ENCODE measurements around the gene NOTO. TPM values are rescaled to one million over a fixed set of nuclear protein-coding genes. Genes with fewer than 3 reads are reported as not detected.

Gene NOTO
- total RNA-seq, 1 experiment from 2014 or later: not detected

DNA sequence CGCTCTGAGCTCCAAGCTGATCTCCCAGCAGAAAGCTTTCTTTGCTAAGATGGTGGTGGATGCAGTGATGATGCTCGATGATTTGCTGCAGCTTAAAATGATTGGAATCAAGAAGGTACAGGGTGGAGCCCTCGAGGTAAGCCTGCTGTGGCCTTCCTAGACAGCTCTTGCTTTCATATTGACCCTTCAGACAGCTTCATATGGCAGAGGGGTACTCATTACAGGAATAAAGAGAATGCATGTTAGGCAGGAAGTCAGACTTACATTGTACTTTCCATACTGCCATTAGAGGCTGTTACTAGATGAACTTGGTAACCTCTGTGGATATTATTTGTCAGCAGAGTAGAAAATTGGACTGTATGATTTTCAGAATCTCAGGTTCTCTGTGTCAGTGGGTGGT lies 42.2 kb downstream of the NOTO start:
- Histone ChIP-seq H3K9ac (ENCODE audit: low read length) (no peak overlapping the region), H3K9me3 (ENCODE audit: low read length) (no peaks in the 10 kb centered on the region), H3K36me3 (ENCODE audit: insufficient read depth, low read length) (peaks cover 86% of the 10 kb centered on the region), H3K9me2 (replicated peaks; ENCODE audit: insufficient read depth, low read length) (no peaks in the 10 kb centered on the region), H4K20me1 (ENCODE audit: insufficient read depth, low read depth, low read length) (peaks cover 72% of the 10 kb centered on the region), H3K27ac (ENCODE audit: low read length) (no peak overlapping the region), H3K27me3 (ENCODE audit: low read length) (no peaks in the 10 kb centered on the region), H3K4me1 (ENCODE audit: low read length) (no peaks in the 10 kb centered on the region), H3K4me2 (ENCODE audit: low read depth, low read length, poor library complexity, severe bottlenecking) (no peak overlapping the region), H3K4me3 (ENCODE audit: low read length) (no peak overlapping the region), H3K79me2 (ENCODE audit: low read length) (peaks cover 68% of the 10 kb centered on the region), H2AFZ (ENCODE audit: low read length) (no peak overlapping the region)
- no peak for DNase-seq

DNA sequence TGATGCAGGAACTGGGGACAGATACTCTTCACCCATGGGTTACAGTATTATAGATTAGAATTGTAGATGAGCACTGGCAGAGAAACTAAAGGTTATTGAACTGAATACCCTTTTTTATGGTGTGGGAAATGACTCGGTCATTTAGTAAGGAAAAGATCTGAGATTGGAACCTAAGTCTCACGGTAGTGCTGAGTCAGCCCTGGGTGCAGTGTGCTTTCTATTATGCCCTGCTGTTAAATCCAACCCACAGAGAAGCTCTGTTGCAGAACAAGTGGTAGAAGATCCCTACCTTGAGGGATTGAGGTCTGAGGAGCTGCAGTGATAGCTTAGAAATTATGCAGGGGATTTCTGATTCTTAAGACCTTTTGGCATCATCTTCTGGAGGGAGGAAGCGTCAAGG lies 44.5 kb downstream of the NOTO start:
- Histone ChIP-seq H4K20me1 (ENCODE audit: insufficient read depth, low read depth, low read length) (peaks cover 64% of the 10 kb centered on the region), H2AFZ (ENCODE audit: low read length) (no peak overlapping the region), H3K4me2 (ENCODE audit: low read depth, low read length, poor library complexity, severe bottlenecking) (no peak overlapping the region), H3K36me3 (ENCODE audit: insufficient read depth, low read length) (peaks cover 83% of the 10 kb centered on the region), H3K27me3 (ENCODE audit: low read length) (no peaks in the 10 kb centered on the region), H3K9ac (ENCODE audit: low read length) (no peak overlapping the region), H3K27ac (ENCODE audit: low read length) (no peak overlapping the region), H3K4me3 (ENCODE audit: low read length) (no peak overlapping the region), H3K79me2 (ENCODE audit: low read length) (peaks cover 47% of the 10 kb centered on the region), H3K4me1 (ENCODE audit: low read length) (no peaks in the 10 kb centered on the region), H3K9me3 (ENCODE audit: low read length) (no peaks in the 10 kb centered on the region), H3K9me2 (replicated peaks; ENCODE audit: insufficient read depth, low read length) (no peaks in the 10 kb centered on the region)
- no peak for DNase-seq

DNA sequence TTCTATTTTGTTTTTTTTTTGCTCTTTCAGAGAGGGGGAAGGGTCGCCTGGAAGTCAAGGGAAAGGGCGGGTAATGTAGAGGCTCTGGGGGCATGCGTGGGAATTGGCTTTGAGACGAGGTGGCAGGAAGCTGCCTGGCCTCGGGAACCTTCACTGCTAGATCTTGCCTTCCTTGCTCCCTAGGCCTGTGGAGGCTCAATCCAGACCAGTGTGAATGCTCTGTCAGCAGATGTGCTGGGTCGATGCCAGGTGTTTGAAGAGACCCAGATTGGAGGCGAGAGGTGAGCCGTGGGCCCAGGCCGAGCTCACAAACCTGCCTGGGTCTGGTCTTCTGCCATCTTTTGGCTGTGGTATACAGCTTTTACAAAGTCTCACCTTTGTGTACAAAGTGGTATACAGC lies 47.3 kb downstream of the NOTO start:
- H3K9ac ChIP-seq (ENCODE audit: low read length): no peak overlapping the region
- H3K4me1 ChIP-seq (ENCODE audit: low read length): no peaks in the 10 kb centered on the region
- H4K20me1 ChIP-seq (ENCODE audit: insufficient read depth, low read depth, low read length): peaks cover 54% of the 10 kb centered on the region
- peaks cover 81% of the 10 kb centered on the region for H3K36me3 ChIP-seq (ENCODE audit: insufficient read depth, low read length)
- no peak overlapping the region for H3K4me3 ChIP-seq (ENCODE audit: low read length)
- peaks cover 26% of the 10 kb centered on the region for H3K79me2 ChIP-seq (ENCODE audit: low read length)
- H3K9me2 ChIP-seq (replicated peaks; ENCODE audit: insufficient read depth, low read length): no peaks in the 10 kb centered on the region
- no peak overlapping the region for H2AFZ ChIP-seq (ENCODE audit: low read length)
- no peak for DNase-seq
- no peak overlapping the region for H3K27ac ChIP-seq (ENCODE audit: low read length)
- no peaks in the 10 kb centered on the region for H3K9me3 ChIP-seq (ENCODE audit: low read length)
- no peak overlapping the region for H3K4me2 ChIP-seq (ENCODE audit: low read depth, low read length, poor library complexity, severe bottlenecking)
- no peaks in the 10 kb centered on the region for H3K27me3 ChIP-seq (ENCODE audit: low read length)

DNA sequence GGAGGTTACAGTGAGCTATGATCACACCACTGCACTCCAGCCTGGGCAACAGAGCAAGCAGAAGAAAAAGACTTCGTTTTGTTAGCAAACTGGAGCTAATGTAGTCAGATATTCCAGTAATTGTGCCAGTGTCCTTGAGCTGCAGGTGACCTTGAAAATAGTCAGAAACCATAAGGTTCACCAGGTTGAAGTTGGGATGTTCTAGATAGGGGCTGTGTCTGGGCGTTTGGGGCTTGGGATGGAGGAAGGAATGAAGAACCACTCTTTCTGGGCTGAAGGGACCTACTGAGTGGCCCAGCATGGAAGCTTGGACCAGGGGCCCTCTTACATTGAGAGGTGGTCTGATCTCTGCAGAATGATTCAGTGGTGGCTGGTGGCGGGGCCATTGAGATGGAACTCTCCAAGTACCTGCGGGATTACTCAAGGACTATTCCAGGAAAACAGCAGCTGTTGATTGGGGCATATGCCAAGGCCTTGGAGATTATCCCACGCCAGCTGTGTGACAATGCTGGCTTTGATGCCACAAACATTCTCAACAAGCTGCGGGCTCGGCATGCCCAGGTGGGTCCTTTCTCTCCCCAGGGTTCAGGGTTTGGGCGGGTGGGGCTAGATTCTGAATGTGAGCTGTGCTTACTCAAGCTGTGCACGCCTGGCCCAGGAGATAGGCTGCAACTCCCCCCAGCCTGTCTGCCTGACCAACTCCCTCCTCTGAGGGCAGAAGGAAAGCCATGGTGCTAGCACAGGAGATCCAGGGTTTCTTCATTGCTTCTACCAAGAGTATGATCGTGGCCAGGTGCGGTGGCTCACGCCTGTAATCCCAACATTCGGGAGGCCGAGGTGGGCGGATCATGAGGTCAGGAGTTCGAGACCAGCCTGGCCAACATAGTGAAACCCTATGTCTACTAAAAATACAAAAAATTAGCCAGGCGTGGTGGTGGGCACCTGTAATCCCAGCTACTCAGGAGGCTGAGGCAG lies 48.8 kb downstream of the NOTO start:
- Histone ChIP-seq H3K4me1 (ENCODE audit: low read length) (no peaks in the 10 kb centered on the region), H3K4me2 (ENCODE audit: low read depth, low read length, poor library complexity, severe bottlenecking) (no peak overlapping the region), H3K36me3 (ENCODE audit: insufficient read depth, low read length) (peaks cover 75% of the 10 kb centered on the region), H3K79me2 (ENCODE audit: low read length) (peaks cover 12% of the 10 kb centered on the region), H2AFZ (ENCODE audit: low read length) (no peak overlapping the region), H3K4me3 (ENCODE audit: low read length) (no peak overlapping the region), H3K9ac (ENCODE audit: low read length) (no peak overlapping the region), H4K20me1 (ENCODE audit: insufficient read depth, low read depth, low read length) (peaks cover 40% of the 10 kb centered on the region), H3K9me2 (replicated peaks; ENCODE audit: insufficient read depth, low read length) (no peaks in the 10 kb centered on the region), H3K27ac (ENCODE audit: low read length) (no peak overlapping the region), H3K9me3 (ENCODE audit: low read length) (no peaks in the 10 kb centered on the region), H3K27me3 (ENCODE audit: low read length) (no peaks in the 10 kb centered on the region)
- no peak for DNase-seq

DNA sequence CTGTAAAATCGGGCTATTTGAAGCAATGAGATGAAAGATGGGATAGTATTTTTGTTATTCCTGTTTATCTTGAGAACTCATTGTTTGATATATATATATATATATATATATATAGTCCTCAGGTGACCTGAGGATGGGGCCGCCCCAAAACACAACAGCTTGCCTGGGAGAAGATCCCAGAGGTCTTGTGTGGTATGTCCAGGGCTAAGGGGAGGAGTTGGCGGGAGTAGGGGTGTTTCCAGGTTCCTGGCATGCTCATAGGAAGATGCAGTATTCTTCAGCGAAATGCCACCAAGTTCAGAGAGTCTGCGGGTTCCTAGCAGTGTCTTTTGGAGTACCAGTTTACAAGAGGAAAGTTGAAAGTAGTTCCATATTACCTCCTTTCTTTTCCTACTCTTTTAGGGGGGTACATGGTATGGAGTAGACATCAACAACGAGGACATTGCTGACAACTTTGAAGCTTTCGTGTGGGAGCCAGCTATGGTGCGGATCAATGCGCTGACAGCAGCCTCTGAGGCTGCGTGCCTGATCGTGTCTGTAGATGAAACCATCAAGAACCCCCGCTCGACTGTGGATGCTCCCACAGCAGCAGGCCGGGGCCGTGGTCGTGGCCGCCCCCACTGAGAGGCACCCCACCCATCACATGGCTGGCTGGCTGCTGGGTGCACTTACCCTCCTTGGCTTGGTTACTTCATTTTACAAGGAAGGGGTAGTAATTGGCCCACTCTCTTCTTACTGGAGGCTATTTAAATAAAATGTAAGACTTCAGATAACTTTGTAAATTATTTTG lies 50.1 kb downstream of the NOTO start:
- H3K4me3 ChIP-seq (ENCODE audit: low read length): no peak overlapping the region
- H3K79me2 ChIP-seq (ENCODE audit: low read length): no peaks in the 10 kb centered on the region
- no peaks in the 10 kb centered on the region for H3K27me3 ChIP-seq (ENCODE audit: low read length)
- no peak overlapping the region for H3K27ac ChIP-seq (ENCODE audit: low read length)
- no peaks in the 10 kb centered on the region for H3K9me3 ChIP-seq (ENCODE audit: low read length)
- H3K36me3 ChIP-seq (ENCODE audit: insufficient read depth, low read length): peaks cover 62% of the 10 kb centered on the region
- no peak overlapping the region for H3K4me2 ChIP-seq (ENCODE audit: low read depth, low read length, poor library complexity, severe bottlenecking)
- no peaks in the 10 kb centered on the region for H3K4me1 ChIP-seq (ENCODE audit: low read length)
- peak; percentile 41 for DNase-seq
- no peak overlapping the region for H2AFZ ChIP-seq (ENCODE audit: low read length)
- no peaks in the 10 kb centered on the region for H3K9me2 ChIP-seq (replicated peaks; ENCODE audit: insufficient read depth, low read length)
- H4K20me1 ChIP-seq (ENCODE audit: insufficient read depth, low read depth, low read length): peaks cover 35% of the 10 kb centered on the region
- H3K9ac ChIP-seq (ENCODE audit: low read length): no peak overlapping the region

DNA sequence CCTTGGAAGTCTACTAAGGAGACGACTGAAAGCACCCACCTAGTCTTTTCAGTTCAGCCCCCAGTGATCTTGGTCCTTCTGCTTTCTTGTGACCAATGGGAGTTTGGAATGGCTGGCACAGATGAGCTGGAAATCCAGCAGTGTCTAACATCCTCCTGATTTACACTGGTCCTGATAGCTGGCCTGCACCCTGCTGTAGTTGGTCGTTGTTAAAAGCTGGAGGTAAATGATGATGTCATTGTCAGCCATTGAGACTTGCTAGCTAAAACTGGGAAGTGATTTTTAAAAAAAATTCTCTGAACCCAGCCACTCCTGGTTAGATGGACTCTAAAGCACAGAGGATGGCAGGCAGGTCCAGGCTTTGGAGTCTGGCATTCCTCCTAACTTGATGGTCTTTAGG lies 51.0 kb downstream of the NOTO start:
- DNase-seq: peak; percentile 61
- Histone ChIP-seq H3K9me2 (replicated peaks; ENCODE audit: insufficient read depth, low read length) (no peaks in the 10 kb centered on the region), H3K79me2 (ENCODE audit: low read length) (no peaks in the 10 kb centered on the region), H3K4me1 (ENCODE audit: low read length) (no peaks in the 10 kb centered on the region), H3K4me3 (ENCODE audit: low read length) (no peak overlapping the region), H3K9ac (ENCODE audit: low read length) (no peak overlapping the region), H3K27ac (ENCODE audit: low read length) (no peak overlapping the region), H3K27me3 (ENCODE audit: low read length) (no peaks in the 10 kb centered on the region), H3K4me2 (ENCODE audit: low read depth, low read length, poor library complexity, severe bottlenecking) (no peak overlapping the region), H2AFZ (ENCODE audit: low read length) (no peak overlapping the region), H3K9me3 (ENCODE audit: low read length) (no peaks in the 10 kb centered on the region), H4K20me1 (ENCODE audit: insufficient read depth, low read depth, low read length) (peaks cover 32% of the 10 kb centered on the region; the same call in 1 of the 2 replicates), H3K36me3 (ENCODE audit: insufficient read depth, low read length) (peaks cover 55% of the 10 kb centered on the region)

DNA sequence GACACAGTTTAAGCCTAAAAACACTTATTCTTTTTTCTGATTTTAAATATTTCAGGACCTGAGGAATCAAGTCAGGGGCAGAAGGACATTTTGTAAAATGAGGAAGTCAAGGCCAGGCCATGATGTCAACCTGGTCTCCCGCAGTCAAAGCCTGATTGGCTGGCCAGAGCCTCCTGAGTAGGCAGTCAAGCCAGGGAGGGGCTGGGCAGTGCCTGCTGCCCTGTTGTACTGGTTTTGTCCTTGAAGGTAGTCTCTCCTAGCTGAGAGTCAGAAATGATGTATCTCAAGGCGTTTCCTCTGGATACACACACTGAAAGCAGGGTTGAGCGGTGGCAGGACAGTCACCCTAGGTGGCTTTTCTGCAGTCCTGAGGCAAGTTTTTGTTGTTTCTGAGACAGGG lies 51.5 kb downstream of the NOTO start:
- Histone ChIP-seq H3K79me2 (ENCODE audit: low read length) (no peaks in the 10 kb centered on the region), H3K9ac (ENCODE audit: low read length) (no peak overlapping the region), H3K4me3 (ENCODE audit: low read length) (no peak overlapping the region), H3K4me2 (ENCODE audit: low read depth, low read length, poor library complexity, severe bottlenecking) (no peak overlapping the region), H3K4me1 (ENCODE audit: low read length) (no peaks in the 10 kb centered on the region), H2AFZ (ENCODE audit: low read length) (no peak overlapping the region), H4K20me1 (ENCODE audit: insufficient read depth, low read depth, low read length) (peaks cover 31% of the 10 kb centered on the region; the same call in 1 of the 2 replicates), H3K36me3 (ENCODE audit: insufficient read depth, low read length) (peaks cover 50% of the 10 kb centered on the region), H3K27ac (ENCODE audit: low read length) (no peak overlapping the region), H3K27me3 (ENCODE audit: low read length) (no peaks in the 10 kb centered on the region), H3K9me2 (replicated peaks; ENCODE audit: insufficient read depth, low read length) (no peaks in the 10 kb centered on the region), H3K9me3 (ENCODE audit: low read length) (no peaks in the 10 kb centered on the region)
- DNase-seq: peak; percentile 74

DNA sequence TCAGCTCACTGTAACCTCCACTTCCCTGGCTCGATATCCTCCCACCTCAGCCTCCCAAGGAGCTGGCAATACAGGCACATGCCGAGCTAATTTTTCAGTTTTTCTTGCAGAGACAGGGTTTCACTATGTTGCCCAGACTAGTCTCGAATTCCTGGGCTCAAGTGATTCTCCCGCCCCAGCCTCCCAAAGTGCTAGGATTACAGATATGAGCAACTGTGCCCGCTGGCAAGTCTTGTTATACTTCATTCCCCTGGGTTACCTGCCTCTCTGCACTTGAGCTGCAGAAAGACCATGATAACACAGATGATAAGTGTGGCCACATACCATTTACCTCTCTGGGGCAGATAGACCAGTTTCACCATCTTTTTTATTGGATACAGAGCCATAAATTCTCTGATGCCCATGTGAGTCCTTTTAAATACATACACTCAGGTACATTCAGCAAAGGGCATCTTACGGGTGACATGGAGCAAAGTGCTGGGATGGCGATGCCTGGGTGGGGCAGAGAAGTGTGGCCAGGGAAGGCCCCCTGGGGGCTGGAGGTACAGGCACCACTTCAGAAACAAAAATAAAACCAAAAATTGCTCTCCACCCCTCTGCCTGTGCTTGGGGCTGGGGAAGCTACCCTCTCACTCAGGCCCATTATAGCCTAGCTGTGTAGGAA lies 52.1 kb downstream of the NOTO start:
- no peak overlapping the region for H3K4me2 ChIP-seq (ENCODE audit: low read depth, low read length, poor library complexity, severe bottlenecking)
- no peaks in the 10 kb centered on the region for H3K9me3 ChIP-seq (ENCODE audit: low read length)
- no peaks in the 10 kb centered on the region for H3K9me2 ChIP-seq (replicated peaks; ENCODE audit: insufficient read depth, low read length)
- no peak overlapping the region for H3K9ac ChIP-seq (ENCODE audit: low read length)
- no peak overlapping the region for H2AFZ ChIP-seq (ENCODE audit: low read length)
- no peak overlapping the region for H3K4me3 ChIP-seq (ENCODE audit: low read length)
- DNase-seq: no peak
- peaks cover 25% of the 10 kb centered on the region; the same call in 1 of the 2 replicates for H4K20me1 ChIP-seq (ENCODE audit: insufficient read depth, low read depth, low read length)
- H3K27me3 ChIP-seq (ENCODE audit: low read length): no peaks in the 10 kb centered on the region
- H3K36me3 ChIP-seq (ENCODE audit: insufficient read depth, low read length): peaks cover 46% of the 10 kb centered on the region
- no peaks in the 10 kb centered on the region for H3K4me1 ChIP-seq (ENCODE audit: low read length)
- H3K79me2 ChIP-seq (ENCODE audit: low read length): no peaks in the 10 kb centered on the region
- no peak overlapping the region for H3K27ac ChIP-seq (ENCODE audit: low read length)

All from Karpas-422 (cell line).